ENCODE measurements around the gene ZNF609.

DNA sequence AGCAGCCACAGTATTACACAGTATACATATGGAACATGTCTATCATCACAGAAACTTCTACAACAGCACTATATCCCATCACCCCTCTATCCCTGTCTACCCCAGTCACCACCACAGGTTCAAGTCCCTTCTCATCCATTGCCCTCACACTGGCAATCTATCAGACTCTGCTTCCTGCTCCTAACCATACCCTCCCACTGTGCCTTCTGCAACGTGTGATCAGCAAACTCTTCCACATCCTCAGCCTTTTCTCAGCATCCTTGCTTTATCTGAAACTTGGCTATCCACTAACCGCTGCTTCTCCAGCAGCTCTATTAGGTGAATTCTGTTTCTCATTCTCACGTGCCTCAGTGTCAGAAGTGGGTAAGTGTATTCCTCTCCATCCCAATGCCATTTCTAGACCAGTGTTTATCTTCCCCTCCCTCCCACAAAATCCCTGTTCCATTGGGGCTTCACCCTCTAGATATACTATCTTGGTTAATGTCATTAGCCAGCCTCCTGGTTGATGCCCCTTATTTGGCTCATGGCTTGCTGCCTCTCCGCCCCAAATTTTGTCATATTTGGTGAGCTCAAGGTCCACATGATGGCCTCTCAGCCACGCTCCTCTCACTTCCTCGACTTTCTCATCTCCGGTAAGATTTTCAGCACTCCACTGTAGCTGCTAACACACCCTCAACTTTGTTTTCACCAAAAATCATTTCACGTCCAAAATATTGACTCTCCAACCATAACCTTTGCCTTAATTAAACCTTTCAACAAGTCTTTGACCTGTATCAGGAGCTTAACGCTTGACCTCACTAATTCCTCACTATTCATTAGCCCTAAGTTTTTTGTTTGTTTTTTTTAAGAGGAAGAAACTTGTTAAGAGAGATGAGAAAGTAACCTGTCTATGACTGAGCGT lies 245.9 kb downstream of the ZNF609 start:
- no peak for TF ChIP-seq POLR2AphosphoS5 (IDR thresholded peaks at IDR 0.05; ENCODE audit: borderline replicate concordance, low read depth, low read length)
- no peak for TF ChIP-seq EZH2 (IDR thresholded peaks at IDR 0.05)
- no peak for TF ChIP-seq FOXP2 (optimal IDR thresholded peaks at IDR 0.05; ENCODE audit: control extremely low read depth, extremely low read length, insufficient read depth)

Data from SK-N-MC (cell line).